ENCODE results near the gene L3MBTL3. TPM values are rescaled to one million over a fixed set of nuclear protein-coding genes. Genes with fewer than 3 reads are reported as not detected.

The L3MBTL3 gene
- total RNA-seq, 1 experiment from 2014 or later: 31.5 TPM

- Histone ChIP-seq H3K9ac (ENCODE audit: low read length) (no peak overlapping the region), H3K4me3 (replicated peaks in 1 of 2; ENCODE audit: low read depth in 1 of 2, low read length in 2 of 2) (no peak overlapping the region), H3K36me3 (ENCODE audit: control insufficient read depth in 1 of 2, insufficient read depth in 2 of 2, low read length in 2 of 2) (peaks cover 0 to 7% of the 10 kb centered on the region in 2 experiments; a peak in 1 of 4 replicates), H3K27ac (ENCODE audit: low read depth, low read length) (no peak overlapping the region), H4K20me1 (ENCODE audit: insufficient read depth) (no peaks in the 10 kb centered on the region), H2AFZ (ENCODE audit: low read depth, low read length, poor library complexity, severe bottlenecking) (no peak overlapping the region), H3K9me3 (ENCODE audit: control insufficient read depth in 1 of 2, insufficient read depth in 1 of 2, low read depth in 1 of 2, low read length in 2 of 2) (no peaks in the 10 kb centered on the region), H3K4me2 (ENCODE audit: low read length) (no peak overlapping the region), H3K27me3 (ENCODE audit: insufficient read depth, low read length) (no peaks in the 10 kb centered on the region), H3K79me2 (ENCODE audit: insufficient read depth, low read length) (no peaks in the 10 kb centered on the region), H3K4me1 (ENCODE audit: control insufficient read depth in 1 of 2, insufficient read depth in 2 of 2, low read length in 2 of 2) (no peaks in the 10 kb centered on the region), H3K9me2 (ENCODE audit: insufficient read depth) (no peaks in the 10 kb centered on the region)
- TF ChIP-seq EZH2 (IDR thresholded peaks at IDR 0.05) (no peak), SRF (IDR thresholded peaks at IDR 0.05; ENCODE audit: low read depth) (no peak), CBX3 (IDR thresholded peaks at IDR 0.05; ENCODE audit: low read depth) (no peak), SP1 (IDR thresholded peaks at IDR 0.05; ENCODE audit: low read depth) (no peak), SIN3A (IDR thresholded peaks at IDR 0.05; ENCODE audit: low read depth) (no peak), CEBPB (IDR thresholded peaks at IDR 0.05; ENCODE audit: low read depth) (no peak), POLR2AphosphoS5 (IDR thresholded peaks at IDR 0.05; ENCODE audit: low read depth, low read length) (no peak), EZH2phosphoT487 (IDR thresholded peaks at IDR 0.05; ENCODE audit: borderline replicate concordance) (no peak), ELF1 (IDR thresholded peaks at IDR 0.05; ENCODE audit: borderline replicate concordance, low read depth) (no peak)
- TF ChIP-seq, protein P1, sequence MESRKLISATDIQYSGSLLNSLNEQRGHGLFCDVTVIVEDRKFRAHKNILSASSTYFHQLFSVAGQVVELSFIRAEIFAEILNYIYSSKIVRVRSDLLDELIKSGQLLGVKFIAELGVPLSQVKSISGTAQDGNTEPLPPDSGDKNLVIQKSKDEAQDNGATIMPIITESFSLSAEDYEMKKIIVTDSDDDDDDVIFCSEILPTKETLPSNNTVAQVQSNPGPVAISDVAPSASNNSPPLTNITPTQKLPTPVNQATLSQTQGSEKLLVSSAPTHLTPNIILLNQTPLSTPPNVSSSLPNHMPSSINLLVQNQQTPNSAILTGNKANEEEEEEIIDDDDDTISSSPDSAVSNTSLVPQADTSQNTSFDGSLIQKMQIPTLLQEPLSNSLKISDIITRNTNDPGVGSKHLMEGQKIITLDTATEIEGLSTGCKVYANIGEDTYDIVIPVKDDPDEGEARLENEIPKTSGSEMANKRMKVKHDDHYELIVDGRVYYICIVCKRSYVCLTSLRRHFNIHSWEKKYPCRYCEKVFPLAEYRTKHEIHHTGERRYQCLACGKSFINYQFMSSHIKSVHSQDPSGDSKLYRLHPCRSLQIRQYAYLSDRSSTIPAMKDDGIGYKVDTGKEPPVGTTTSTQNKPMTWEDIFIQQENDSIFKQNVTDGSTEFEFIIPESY (IDR thresholded peaks at IDR 0.05; ENCODE audit: extremely low read depth, insufficient replicate concordance, low read length): no peak
- TF ChIP-seq, protein P2, sequence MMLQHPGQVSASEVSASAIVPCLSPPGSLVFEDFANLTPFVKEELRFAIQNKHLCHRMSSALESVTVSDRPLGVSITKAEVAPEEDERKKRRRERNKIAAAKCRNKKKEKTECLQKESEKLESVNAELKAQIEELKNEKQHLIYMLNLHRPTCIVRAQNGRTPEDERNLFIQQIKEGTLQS (IDR thresholded peaks at IDR 0.05): no peak
- TF ChIP-seq, protein P3, sequence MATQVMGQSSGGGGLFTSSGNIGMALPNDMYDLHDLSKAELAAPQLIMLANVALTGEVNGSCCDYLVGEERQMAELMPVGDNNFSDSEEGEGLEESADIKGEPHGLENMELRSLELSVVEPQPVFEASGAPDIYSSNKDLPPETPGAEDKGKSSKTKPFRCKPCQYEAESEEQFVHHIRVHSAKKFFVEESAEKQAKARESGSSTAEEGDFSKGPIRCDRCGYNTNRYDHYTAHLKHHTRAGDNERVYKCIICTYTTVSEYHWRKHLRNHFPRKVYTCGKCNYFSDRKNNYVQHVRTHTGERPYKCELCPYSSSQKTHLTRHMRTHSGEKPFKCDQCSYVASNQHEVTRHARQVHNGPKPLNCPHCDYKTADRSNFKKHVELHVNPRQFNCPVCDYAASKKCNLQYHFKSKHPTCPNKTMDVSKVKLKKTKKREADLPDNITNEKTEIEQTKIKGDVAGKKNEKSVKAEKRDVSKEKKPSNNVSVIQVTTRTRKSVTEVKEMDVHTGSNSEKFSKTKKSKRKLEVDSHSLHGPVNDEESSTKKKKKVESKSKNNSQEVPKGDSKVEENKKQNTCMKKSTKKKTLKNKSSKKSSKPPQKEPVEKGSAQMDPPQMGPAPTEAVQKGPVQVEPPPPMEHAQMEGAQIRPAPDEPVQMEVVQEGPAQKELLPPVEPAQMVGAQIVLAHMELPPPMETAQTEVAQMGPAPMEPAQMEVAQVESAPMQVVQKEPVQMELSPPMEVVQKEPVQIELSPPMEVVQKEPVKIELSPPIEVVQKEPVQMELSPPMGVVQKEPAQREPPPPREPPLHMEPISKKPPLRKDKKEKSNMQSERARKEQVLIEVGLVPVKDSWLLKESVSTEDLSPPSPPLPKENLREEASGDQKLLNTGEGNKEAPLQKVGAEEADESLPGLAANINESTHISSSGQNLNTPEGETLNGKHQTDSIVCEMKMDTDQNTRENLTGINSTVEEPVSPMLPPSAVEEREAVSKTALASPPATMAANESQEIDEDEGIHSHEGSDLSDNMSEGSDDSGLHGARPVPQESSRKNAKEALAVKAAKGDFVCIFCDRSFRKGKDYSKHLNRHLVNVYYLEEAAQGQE (IDR thresholded peaks at IDR 0.05; ENCODE audit: low read depth): no peak
- BruUV-seq (replicated peaks): no TSS peak
- ChIA-PET RAD21 (ENCODE audit: low non-redundant PET in 1 of 2, low total read pairs in 2 of 2, uncharacterized antibody in 2 of 2, unreplicated experiment in 2 of 2) (no interaction called here), POLR2A (no interaction called here), CTCF (no interaction called here)
- no peak for ATAC-seq
- no peak for DNase-seq (ENCODE audit: low read depth, low spot score)
- intact Hi-C loops (cut with micrococcal nuclease): no loop called here
These were observed 87.8 kb downstream of the L3MBTL3 start for GRCh38 chr6:130105996-130106704.

All from HCT116 (cell line).